NCI-H1048 (cell line): ENCODE measurements around the gene RUNX1.

Experiments
- DNase-seq: peaks from one replicate; lab custom pipeline; 2025; lab: John Stamatoyannopoulos, UW

The RUNX1 gene

DNA sequence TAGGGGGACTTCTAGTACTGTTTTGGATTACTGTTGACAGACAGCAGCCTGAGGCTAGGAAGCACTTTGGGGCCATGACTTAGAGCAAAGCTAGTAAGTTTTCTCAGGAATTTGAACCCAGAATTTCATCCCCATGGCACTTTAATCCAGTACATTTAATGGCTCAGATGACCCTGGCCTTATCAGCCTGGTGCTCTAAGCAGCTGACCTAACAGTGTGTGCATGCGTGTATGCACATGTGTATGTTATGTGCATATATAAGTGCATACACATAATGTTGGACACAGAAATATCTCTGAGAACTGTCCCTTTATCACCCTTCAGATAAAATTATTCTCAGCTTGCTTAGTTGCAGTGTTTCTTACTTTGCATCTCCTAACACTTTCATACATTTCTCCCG is 265.3 kb downstream of the RUNX1 start:
- no peak for DNase-seq

DNA sequence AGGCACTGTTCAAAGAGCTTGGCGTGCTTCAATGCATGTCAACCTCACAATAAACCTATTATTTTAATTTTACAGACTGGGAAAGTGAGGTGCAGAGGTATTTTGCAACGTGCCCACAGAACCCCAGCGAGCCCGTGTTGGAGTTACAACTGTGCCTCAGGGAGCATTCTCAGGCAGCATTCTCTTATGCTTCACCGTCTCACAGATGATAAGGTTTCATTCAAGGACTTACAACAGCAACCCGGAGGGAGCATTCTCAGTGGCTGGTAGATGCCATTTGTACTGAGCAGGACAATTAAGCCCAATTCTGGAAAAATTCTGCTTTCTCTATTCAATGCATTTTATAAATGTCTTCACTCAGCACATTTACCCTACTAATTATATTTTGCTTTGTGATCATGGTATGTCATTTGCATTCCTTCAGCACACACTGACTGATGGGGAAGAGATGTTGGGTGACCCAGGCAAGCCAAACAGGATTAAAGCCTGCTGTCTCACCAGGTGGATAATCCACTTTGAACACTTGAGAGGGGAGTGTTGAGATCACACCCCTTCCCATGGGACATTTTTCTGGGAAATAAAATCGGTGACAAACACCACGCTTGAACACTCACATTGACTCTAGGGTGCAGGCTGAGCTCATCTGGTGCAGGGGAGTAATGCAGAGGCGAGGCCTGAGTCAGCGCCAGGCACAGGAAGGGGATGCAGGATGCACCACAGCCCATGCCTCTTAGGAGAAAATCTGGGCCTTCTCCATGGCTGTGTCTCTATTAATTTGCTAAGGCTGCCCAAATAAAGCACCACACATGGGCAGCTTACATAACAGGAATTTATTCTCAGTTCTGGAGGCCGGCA is 266.4 kb downstream of the RUNX1 start:
- DNase-seq, result no peak

DNA sequence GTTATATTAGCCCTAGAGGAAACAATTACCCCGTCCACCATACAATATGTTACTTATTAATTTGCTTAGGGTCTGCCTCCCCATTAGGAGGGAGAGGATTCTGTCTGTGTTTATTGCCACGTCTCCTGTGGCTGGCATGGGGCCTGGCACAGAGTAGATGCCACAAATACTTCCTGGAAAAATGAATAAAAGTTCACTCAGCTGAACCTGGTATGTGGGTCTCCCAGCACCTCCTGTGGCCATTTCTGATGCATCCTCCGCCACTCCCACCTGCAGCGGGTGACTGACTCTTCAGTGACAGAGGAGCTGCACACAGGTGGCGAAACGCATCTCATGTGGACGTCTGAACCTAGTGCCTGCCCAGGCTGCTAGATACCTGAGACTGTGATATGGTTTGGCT is 267.6 kb downstream of the RUNX1 start:
- DNase-seq, result no peak

DNA sequence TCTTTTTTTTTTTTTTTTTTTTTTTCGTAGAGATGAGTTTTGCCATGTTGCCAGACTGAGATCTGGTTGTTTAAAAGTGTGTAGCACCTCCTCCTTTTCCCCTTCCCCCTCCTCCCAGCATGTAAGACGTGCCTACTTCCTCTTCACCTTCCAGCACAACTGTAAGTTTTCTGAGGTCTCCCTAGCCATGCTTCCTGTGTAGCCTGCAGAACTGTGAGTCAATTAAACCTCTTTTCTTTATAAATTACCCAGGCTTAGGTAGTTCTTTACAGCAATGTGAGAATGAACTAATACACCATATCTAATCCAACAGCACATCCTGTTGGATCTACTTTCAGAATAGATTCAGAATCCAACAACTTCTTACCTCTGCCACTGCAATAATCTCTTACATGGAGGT is 269.2 kb downstream of the RUNX1 start:
- DNase-seq, result no peak

DNA sequence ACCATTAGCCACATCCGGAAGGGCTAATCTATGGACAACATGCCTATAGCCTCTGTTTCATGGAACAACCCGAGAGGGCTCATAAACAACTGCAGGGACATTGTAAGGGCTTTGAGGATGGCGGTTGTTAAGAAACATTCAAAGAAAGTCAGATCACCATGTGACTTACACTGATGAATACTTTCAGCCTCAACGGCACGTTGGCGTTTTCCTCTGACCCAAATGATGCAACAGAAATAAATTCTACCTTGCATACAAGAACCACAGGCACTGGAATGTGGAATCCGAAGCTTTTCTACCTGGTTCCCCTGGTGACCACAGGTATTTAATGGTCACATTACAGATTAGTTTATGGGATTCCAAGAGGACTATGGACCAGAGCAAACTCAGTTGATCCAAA is 273.3 kb downstream of the RUNX1 start:
- no peak for DNase-seq

DNA sequence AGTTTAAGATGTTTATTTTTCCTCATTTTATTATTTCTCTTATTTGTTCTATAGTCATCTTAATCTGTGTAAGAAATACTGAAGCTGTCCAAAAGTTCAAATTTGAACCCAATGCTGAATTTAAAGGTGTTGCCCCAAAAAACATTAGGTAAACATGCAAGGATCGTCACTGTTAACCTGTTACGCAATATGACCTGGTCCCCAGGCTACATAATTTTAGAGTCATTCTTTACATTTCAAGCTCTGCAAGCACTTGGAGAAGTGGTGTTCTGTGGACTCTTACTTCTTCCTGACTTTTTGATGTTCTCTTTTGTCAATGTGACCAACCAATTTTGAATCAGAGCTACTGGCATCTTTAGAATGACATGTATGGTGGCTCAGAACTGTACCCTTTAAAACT is 274.4 kb downstream of the RUNX1 start:
- no peak for DNase-seq

DNA sequence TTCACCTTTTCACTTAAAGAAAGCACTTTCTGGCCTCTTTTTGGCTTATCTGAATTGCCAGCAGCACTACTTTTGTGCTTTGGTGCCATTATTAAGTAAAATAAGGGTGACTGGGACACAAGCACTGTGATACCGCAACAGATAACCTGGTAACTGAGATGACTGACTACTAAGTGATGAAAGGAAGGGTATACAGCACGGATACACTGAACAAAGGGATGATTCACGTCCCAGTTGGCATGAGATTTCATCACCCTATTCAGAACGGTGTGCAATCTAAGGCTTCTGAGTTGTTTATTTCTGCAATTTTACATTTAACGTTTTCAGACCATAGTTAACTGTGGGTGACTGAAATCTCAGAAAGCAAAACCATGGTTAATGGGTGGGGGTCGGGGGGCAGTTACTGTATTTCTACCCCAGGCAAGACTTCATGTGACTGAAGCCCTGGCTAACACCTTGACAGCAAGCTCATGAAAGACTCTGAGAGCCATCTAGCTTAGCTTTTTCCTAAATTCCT is 277.5 kb downstream of the RUNX1 start:
- DNase-seq, result no peak

DNA sequence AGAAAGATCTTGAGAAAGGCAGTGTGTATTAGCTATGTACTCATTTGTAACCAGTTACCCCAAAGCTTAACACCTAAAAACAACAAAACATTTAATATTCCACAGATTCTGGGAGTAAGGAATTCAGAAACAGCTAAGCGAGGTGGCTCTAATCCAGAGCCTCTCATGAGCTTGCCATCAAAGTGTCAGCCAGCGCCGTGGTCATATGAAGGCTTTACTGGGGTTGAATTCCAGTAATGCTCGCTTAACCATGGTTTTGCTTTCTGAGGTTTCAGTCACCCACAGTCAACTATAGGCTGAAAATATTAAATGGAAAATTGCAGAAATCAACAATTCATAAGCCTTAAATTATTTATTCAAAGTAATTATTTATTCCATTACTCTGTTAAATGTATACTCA is 278.5 kb downstream of the RUNX1 start:
- DNase-seq, result no peak

DNA sequence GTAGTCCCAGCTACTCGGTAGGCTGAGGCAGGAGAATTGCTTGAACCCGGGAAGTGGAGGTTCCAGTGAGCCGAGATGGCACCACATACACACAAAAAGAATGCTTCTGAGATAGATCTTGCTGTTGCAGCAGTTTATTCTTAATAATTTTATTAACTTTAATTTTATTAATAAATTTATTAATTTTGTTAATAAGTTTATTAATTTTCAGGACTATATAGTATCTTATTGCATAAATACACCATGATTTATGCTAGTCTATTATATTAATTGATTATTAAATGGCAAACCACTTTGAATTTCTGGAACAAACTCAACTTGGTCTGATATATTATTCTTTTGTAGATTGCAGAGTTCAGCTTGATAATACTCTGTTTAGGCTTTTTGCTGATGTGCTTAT is 280.8 kb downstream of the RUNX1 start:
- DNase-seq, result no peak

DNA sequence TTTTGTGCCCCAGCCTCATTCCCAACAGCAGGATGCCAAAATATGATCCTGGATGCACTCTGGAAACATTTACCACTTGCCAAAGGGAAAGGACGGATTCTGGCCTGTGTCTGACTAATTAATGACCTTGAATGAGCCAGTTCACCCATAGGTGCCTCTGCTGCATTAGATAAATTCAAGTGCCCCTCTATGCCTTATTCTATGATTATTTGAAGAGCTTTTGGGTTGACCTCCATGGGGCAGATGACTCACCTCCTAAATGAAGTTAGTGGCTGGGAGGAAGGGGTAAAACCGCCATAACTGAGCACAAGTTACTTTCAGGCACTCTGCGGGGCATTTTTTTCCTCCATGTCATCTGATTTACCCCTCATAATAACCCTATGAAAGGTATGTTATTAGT is 282.2 kb downstream of the RUNX1 start:
- DNase-seq, result no peak

DNA sequence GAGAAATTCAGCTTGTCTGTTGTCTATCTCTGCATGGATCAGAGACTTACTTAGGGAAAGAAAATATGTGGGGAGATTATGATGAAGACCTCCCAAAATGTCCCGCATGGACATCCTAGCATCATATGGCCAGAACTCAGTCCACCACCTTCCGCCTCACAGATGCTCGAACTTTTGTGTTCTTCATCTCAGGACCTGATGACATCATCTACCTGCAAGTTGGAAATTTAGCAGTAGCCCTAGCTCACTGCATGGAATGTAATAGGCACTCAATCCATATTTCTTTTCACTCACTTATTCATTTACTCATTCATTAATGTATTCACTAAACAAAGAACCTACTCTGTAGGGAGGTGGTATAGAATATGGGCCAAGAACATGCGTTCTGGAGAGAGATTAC is 283.5 kb downstream of the RUNX1 start:
- DNase-seq, result no peak

DNA sequence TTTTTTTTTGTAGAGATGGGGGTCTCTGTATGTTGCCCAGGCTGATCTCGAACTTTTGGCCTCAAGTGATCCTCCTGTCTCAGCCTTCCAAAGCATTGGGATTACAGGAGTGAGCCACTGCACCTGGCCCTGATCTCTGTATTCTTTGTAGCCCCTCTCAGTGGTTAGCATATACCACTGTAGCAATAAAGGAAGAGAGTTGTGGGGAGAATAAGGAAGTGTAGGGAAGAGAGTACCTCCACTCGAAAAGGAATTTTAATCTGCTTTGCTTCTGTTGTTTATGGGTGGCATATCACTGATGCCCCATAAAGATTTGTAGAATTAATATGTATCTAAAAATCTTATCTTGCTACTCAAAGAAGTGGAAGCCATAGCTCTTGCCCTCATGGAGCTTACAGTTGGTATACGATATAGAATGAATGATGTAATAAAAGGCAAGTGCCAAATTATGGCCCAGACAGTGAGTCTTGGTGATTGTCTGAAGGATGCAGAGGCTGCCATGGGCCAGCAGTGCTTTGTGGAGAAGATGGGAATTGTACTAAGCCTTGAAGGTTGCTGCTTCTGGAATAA is 284.3 kb downstream of the RUNX1 start:
- DNase-seq, result no peak

DNA sequence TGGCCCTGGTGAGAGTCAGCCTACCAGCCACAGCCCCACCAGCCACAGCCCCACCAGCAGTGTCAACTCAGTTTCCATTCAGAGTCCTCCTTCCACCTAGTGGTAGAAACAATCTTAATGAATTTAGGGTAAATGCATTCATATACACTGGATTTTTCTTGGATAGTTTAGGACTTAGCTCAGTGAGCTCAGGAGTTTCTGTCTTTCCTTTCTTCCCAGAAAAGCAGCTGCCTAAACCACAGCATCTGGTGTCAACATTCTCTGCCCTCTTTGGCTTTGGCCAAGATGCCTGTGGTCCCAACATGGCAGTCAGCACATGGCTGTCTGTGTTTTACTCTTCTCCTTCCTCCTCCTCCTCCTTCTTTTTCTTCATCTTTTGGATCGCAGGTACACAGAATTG is 286.3 kb downstream of the RUNX1 start:
- no peak for DNase-seq

DNA sequence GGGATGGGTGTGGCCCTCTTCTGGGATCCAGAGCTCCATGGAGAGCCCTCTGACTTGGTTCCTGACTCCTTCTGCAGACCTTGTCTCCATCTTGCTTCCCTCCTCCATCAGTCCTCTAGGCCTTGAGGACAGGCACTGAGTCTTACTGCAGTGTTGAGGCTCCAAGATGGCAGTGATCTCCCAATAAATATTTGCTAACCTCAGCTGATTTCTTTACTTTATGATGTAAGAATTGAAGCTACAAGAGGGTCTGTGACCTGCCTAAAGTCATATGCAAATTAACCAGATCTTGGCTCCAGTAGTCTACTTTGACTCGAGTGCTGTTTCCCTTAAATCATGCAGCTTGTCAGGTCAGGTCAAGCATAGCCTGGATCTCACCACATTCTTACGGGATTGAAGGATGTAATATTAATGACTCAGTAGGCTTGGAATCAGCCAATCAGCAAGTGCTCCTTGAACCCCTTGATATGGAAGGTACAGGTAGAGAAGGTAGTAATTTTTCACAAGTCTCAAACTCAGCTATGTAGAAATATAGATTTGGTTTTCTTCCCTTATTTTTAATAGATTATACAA is 287.3 kb downstream of the RUNX1 start:
- DNase-seq, result no peak

DNA sequence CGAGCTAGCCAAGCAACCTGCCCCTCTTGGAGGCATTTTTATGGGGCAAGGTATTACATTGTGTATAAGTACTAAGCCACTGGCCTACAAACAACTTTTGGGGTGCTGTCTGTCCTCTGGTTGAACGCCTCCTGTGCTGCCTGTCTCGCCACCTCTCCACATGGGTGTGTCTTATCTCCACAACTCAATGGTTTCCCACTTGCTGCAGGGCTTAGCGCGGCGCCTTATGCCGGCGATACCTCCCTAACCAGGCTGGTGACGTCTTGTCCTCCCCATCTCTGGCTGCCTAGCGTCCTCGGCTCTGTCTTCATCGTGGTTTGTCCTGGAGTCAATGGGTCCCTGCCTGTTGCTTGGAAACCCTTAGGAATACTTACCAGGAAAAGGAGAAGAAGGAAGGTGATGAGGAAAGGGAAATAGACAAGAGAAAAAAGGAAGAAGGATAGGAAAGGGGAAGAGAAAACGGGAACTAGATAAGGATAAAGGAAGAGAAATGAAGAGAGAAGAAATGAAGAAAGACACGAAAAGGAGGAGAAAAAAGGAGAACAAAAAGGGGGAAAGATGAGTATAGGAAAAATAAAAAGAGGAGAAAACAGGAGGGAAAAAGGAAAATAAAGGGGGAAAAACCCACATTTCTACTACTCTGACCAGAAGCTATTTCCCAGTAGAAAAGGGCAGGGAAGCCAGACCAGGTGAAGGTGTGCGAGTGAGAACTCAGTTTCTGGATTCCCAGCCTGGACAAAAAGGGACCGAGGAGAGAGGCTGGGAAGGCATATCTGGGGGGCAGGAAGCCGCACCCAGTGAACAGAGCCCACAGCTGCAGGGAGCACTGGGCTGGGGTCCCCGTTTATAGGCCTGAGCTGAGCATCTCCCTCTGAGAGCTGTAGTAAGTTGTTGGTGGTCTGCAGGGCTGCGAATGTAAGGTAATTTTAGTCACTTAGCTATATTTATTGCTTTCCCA is 294.1 kb downstream of the RUNX1 start:
- no peak for DNase-seq

DNA sequence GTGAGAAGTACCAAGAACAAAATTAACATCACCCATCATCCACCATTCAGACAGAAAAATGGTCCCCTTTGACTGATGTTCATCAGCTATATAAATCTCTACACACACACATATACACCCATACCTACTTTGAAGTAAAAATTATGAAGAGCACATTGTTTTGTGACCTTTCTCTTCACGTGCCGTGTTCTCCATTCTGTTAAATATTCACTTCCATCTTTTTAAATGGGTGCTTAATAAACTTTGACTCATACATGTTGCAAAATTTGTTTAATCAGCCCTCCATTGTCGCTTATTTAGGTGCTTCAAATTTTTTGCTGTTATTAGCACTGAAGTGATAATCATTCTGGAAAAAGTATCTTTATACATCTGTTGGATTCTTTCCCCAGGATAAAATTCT is 300.2 kb downstream of the RUNX1 start:
- no peak for DNase-seq

DNA sequence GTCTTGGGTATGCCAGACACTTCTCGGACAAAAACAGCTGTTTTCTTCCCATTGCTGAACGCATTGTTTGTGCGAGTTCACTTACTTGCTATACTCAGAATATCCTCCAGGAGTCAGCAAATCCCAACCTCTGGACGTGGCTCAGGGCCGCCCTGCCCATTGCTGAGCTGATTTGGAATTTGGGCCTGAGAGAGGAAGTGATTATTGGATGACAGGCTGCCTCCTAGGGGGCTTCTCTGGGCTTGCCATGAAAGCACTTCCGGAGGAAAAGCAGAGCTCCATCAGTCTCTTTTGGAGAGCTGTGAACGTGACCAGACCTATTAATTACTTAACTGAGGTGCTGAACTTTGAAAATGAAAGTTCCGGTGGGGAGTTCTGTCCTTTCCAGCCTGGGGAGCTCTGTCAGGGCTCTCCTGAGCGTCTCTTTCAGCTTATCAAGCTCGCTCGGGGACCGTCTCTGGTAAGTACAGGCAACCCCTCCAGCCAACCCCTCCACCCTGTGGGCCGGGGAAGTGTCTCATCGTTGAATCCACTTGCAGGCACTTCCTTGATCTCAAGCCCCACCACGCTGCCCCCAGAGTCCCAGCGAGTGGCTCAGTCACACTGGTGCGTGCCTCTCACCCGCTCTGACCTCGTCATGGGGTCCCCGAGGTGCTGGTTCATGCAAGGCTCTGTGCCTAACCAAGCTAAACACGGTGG is 303.4 kb downstream of the RUNX1 start:
- DNase-seq, result peak; percentile 67

DNA sequence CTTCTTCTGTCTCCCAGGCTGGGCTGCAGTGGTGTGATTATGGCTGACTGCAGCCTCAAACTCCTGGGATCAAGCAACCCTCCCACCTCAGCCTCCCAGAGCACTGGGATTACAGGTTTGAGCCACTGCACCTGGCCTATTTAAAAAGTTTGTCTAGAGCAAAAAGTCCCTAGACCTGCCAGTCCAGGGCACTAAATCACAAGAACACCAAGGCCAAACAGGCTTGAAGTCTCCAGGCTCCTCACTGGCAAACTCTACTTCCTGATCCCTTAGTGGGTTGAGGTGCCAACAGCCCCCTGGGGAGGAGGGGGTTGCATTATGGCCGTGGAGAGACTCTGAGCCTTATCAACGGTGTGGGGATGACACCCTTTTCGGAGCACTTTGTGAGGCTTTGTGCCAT is 304.3 kb downstream of the RUNX1 start:
- DNase-seq, result no peak

DNA sequence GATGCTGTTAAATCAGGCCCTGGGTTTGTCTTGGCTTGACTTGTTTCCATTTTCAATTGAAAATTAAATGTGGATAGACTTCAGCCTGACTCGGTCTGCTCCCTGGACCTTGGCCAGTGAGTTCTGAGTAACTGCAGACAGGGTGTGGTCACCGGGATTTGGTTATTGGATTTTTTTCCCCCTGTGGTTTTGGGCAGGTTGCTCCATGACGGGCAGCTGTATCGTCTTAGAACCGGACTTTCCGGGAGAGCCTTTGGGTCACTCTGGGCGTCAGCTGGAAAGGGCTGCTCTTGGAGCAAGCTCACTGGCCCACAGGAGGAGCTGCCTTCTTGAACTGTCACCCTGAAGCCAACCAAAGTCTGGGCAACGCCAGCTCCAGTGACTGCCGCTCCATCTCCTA is 305.3 kb downstream of the RUNX1 start:
- no peak for DNase-seq

DNA sequence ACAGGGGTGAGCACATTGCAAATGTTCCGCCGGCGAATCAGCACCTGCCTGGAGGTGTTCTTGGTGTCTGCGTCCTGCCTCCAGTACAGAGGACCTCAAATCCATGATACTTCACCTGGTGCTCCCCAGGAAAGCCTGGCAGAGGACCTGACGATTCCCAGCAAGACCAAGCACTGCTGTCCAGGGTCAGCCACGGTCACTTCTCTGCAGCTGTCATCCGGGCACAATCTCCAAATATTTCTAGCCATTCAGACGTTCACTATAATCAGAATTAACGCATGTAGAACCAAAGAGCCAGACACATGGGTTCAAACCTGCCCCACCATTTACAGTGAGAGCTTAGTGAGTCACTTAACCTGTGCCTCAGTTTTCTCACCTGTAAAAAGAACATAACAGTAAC is 305.8 kb downstream of the RUNX1 start:
- no peak for DNase-seq

DNA sequence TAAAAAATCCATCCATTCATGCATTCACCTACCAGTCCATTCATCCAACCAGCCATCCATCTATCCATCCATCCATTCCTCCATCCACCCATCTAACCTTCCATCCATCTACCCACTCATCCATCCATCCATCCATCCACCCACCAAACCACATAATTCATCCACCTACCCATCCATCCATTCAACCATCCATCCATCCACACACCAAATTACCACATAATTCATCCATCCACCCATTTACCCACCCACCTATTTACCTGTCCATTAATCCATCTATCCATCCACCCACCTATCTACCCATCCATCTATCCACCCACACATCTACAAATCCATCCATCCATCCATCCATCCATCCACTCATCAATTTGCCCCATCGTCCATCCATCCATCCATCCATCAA is 308.9 kb downstream of the RUNX1 start:
- no peak for DNase-seq
